Stimulated activated CD8-positive, alpha-beta memory T cell treated with anti-CD3 and anti-CD28 coated beads, Interleukin-15, amount 100 ng/mL, for 48 hours (primary cell): ENCODE results near the gene MFAP2.
A peak's percentile ranks its signal among the peaks of the same experiment; 100 is the strongest.
"Not testable (repeated sequence)": the region's sequence is repeated elsewhere in the genome, so short reads cannot be mapped to it uniquely, and the experiment has no call there.

ENCODE experiments used
- DNase-seq, 2 donors: peaks; one replicate each; pipeline ENCODE4 v3.0.0-alpha.2; 2020; ENCODE audit warnings: low read depth in 2 of 2

The MFAP2 gene

GRCh38 chr1:16961297-16962133, 18.9 kb downstream of the MFAP2 start:
- no peak for DNase-seq

GRCh38 chr1:16960560-16961296, 19.7 kb downstream of the MFAP2 start:
- peak; percentile 74 to 78 for DNase-seq

- no peak for DNase-seq
Measured at GRCh38 chr1:16958475-16958874, 21.9 kb downstream of the MFAP2 start.

GRCh38 chr1:16957731-16958130, 22.7 kb downstream of the MFAP2 start:
- no peak for DNase-seq

GRCh38 chr1:16956775-16957174, 23.6 kb downstream of the MFAP2 start:
- DNase-seq = no peak

- DNase-seq = no peak
Measured at GRCh38 chr1:16955186-16955585, 25.2 kb downstream of the MFAP2 start.

- no peak for DNase-seq
Measured at GRCh38 chr1:16954579-16954978, 25.8 kb downstream of the MFAP2 start.

GRCh38 chr1:16952376-16952775, 28.0 kb downstream of the MFAP2 start:
- DNase-seq = not testable (repeated sequence)

- DNase-seq = not testable (repeated sequence)
Measured at GRCh38 chr1:16949026-16949425, 31.4 kb downstream of the MFAP2 start.

- not testable (repeated sequence) for DNase-seq
Measured at GRCh38 chr1:16948282-16948891, 32.0 kb downstream of the MFAP2 start.

- DNase-seq = no peak
Measured at GRCh38 chr1:16946646-16947045, 33.8 kb downstream of the MFAP2 start.

- not testable (repeated sequence) for DNase-seq
Measured at GRCh38 chr1:16946185-16946584, 34.2 kb downstream of the MFAP2 start.

- not testable (repeated sequence) for DNase-seq
Measured at GRCh38 chr1:16945512-16945911, 34.9 kb downstream of the MFAP2 start.

GRCh38 chr1:16944038-16944437, 36.4 kb downstream of the MFAP2 start:
- no peak for DNase-seq

- DNase-seq = not testable (repeated sequence)
Measured at GRCh38 chr1:16939386-16940180, 40.8 kb downstream of the MFAP2 start.

GRCh38 chr1:16938351-16939321, 41.8 kb downstream of the MFAP2 start:
- DNase-seq = no peak

GRCh38 chr1:16936580-16936979, 43.8 kb downstream of the MFAP2 start:
- not testable (repeated sequence) for DNase-seq

GRCh38 chr1:16933945-16934344, 46.5 kb downstream of the MFAP2 start:
- not testable (repeated sequence) for DNase-seq

GRCh38 chr1:16931206-16931934, 49.0 kb downstream of the MFAP2 start:
- DNase-seq = not testable (repeated sequence)
